Activated T-helper 17 cell treated with anti-CD3 and anti-CD28 coated beads, Interleukin-2, amount 50 U/mL, for 72 hours (primary cell): Measurements from ENCODE around the gene PARP11. TPM values are rescaled to one million over a fixed set of nuclear protein-coding genes. Genes with fewer than 3 reads are reported as not detected.

Source experiments
- total RNA-seq, 2 donors: library from RNA; stranded (reverse); gene quantifications; one replicate each; pipeline ENCODE4 v1.2.3, GENCODE V29; 2022

Gene PARP11
- total RNA-seq, 2 donors from 2014 or later: 17.4 to 18.6 TPM

Other genes with a start within 250 kb of the PARP11 start
- gene CRACR2A, start 120.3 kb downstream of the PARP11 start, total RNA-seq: 10 to 100 TPM; 39.4 to 46.3 TPM